HG03139 (cell line): ENCODE data around the gene ANKRD30BL.
"Not testable (repeated sequence)": the region's sequence is repeated elsewhere in the genome, so short reads cannot be mapped to it uniquely, and the experiment has no call there.

ENCODE experiments used
- ATAC-seq: cut with Tn5 transposase; IDR thresholded peaks from one replicate; pipeline ENCODE4 v1.9.1; 2021; ENCODE audit not compliant: unreplicated experiment

Gene ANKRD30BL

GRCh38 chr2:132161161-132162124, at the start of gene ANKRD30BL:
Gene ANKRD30BL (minus strand): TSS chr2:132161952. CDS start chr2:132161705, 247 bp downstream.
- not testable (repeated sequence) for ATAC-seq

GRCh38 chr2:132202866-132203265, 41.1 kb upstream of the ANKRD30BL start:
- ATAC-seq = not testable (repeated sequence)

GRCh38 chr2:132192854-132193253, 31.1 kb upstream of the ANKRD30BL start:
- ATAC-seq = not testable (repeated sequence)

GRCh38 chr2:132167100-132167499, 5.3 kb upstream of the ANKRD30BL start:
- ATAC-seq = not testable (repeated sequence)

- not testable (repeated sequence) for ATAC-seq
Measured at GRCh38 chr2:132162125-132162660, 441 bp upstream of the ANKRD30BL start.

- not testable (repeated sequence) for ATAC-seq
Measured at GRCh38 chr2:132146774-132147173, 15.0 kb downstream of the ANKRD30BL start.
